Measurements from ENCODE around the gene CIITA. TPM values are rescaled to one million over a fixed set of nuclear protein-coding genes. Genes with fewer than 3 reads are reported as not detected.

The CIITA gene
- total RNA-seq, 4 donors from 2014 or later, result 27.7 to 107 (median 60.9) TPM

DNA sequence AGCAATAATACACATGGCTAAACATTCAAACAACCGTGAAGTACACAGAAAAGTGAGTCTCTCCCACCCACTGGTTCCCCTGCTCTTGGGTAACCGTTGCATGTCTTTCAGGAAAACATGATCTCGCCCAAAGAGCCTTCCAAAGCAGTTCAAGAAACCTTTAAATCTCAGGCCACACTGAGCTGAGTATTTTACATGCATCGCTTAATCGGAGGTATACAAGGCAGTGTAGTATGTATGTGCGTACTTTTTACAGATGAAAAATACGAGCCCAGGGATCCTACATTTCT is 66.0 kb downstream of the CIITA start:
- Histone ChIP-seq H3K27me3 (no peaks in the 10 kb centered on the region), H3K36me3 (no peaks in the 10 kb centered on the region), H3K4me1 (peaks cover 3 to 67% (median 30%) of the 10 kb centered on the region in 4 donors), H3K9me3 (no peaks in the 10 kb centered on the region), H3K27ac (peak overlapping the region in 3 of 4 donors; percentile 85 to 89 (median 87)), H3K4me3 (peak overlapping the region in 3 of 4 donors; percentile 90 to 93 (median 91))
- DNase-seq, result no peak
- no peak for TF ChIP-seq POLR2A (IDR thresholded peaks at IDR 0.05)
- TF ChIP-seq, protein P1, sequence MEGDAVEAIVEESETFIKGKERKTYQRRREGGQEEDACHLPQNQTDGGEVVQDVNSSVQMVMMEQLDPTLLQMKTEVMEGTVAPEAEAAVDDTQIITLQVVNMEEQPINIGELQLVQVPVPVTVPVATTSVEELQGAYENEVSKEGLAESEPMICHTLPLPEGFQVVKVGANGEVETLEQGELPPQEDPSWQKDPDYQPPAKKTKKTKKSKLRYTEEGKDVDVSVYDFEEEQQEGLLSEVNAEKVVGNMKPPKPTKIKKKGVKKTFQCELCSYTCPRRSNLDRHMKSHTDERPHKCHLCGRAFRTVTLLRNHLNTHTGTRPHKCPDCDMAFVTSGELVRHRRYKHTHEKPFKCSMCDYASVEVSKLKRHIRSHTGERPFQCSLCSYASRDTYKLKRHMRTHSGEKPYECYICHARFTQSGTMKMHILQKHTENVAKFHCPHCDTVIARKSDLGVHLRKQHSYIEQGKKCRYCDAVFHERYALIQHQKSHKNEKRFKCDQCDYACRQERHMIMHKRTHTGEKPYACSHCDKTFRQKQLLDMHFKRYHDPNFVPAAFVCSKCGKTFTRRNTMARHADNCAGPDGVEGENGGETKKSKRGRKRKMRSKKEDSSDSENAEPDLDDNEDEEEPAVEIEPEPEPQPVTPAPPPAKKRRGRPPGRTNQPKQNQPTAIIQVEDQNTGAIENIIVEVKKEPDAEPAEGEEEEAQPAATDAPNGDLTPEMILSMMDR (IDR thresholded peaks at IDR 0.05), result no peak

DNA sequence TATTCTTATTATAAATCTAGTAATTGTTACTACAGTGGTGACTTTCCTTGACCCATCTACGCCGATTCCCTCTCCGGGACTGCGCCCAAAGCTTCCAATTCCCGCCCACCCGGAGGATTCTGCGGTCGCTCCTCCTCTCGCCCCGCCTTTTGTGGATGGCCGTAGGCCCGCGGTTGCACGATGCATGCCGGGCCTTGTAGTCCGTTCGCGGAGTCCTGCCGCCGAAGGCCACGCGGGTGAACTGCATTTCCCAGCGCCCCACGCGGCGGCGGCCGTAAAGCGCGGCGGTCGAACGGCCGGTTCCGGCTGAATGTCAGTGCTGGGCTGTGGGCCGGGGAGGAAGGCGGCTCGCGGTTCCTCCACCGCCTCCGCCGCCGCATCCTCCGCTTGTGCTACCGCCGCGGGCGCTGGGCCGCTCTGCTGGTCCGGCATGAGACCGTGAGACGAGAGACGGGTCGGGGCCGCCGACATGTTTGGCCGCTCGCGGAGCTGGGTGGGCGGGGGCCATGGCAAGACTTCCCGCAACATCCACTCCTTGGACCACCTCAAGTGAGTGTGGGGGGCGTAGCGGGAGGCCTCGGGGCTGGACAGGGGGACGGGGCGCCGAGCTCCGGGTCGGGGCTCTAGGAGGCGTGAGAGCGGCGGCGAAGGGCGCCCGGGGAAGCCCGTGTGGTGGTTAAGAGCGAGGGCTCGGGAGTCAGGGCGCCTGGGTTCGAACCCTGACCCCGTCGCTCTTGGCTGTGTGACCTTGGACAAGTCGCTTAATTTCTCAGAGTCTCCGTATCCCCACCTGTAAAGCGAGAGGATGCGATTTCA is 67.5 kb downstream of the CIITA start, which contains the start of gene CLEC16A:
Gene CLEC16A, plus strand, starts transcription at position 316 of the 816 bp plus-strand sequence. Its CDS starts 154 bp downstream, at position 470.
- no peaks in the 10 kb centered on the region for H3K27me3 ChIP-seq
- no peaks in the 10 kb centered on the region for H3K36me3 ChIP-seq
- peaks cover 3 to 56% (median 20%) of the 10 kb centered on the region in 4 donors for H3K4me1 ChIP-seq
- peak; percentile 73 to 88 for TF ChIP-seq POLR2A (IDR thresholded peaks at IDR 0.05)
- TF ChIP-seq, protein P1 (IDR thresholded peaks at IDR 0.05), result peak in 5 of 6 experiments; percentile 12 to 43 (median 28)
- H3K4me3 ChIP-seq, result peak within 1 kb of the TSS; percentile 79 to 94 (median 91)
- peak within 1 kb of the TSS; percentile 79 to 89 (median 86) for H3K27ac ChIP-seq
- peak; percentile 94 to 99 (median 98) for DNase-seq
- no peaks in the 10 kb centered on the region for H3K9me3 ChIP-seq

DNA sequence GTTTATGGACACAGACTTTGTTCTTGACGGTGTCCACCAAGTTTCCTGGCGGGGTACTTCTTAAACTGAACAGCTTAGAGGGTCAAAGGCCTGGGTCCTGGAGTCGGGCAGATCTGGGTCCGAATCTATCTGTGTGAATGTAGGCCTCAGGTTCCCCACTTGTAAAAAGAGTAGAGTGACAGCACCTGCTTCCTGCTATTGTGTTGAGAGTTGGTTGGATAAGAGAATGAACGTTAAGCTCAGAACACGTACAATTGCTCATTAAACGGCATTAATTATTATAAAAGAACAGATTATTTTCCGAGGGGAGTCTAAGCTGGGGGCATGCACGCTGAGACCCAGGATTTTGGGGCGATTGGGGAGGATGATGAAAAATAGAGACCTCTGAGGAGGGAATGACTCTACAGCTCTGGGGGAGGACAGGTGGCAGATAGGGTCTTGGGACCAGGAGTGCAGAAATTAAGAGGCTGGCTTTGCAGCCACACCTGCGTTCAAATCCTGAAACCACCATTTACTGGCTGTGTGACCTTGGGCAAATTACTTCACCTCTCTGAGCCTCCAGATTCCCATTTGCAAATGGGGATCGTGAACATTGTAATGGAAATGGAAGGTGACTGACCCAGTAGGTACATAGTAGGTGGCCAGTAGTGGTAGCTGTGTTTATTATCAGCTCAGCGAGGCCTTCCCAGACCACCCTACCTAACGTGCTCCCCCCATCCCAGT is 68.2 kb downstream of the CIITA start:
- H3K4me1 ChIP-seq, result peaks cover 2 to 50% (median 18%) of the 10 kb centered on the region in 4 donors
- no peaks in the 10 kb centered on the region for H3K36me3 ChIP-seq
- TF ChIP-seq, protein P1 (IDR thresholded peaks at IDR 0.05), result no peak
- TF ChIP-seq POLR2A (IDR thresholded peaks at IDR 0.05), result no peak
- H3K4me3 ChIP-seq, result peak overlapping the region; percentile 79 to 94 (median 91)
- H3K9me3 ChIP-seq, result no peaks in the 10 kb centered on the region
- H3K27ac ChIP-seq, result peak overlapping the region in 2 of 4 donors; percentile 79 to 88
- no peaks in the 10 kb centered on the region for H3K27me3 ChIP-seq
- no peak for DNase-seq

DNA sequence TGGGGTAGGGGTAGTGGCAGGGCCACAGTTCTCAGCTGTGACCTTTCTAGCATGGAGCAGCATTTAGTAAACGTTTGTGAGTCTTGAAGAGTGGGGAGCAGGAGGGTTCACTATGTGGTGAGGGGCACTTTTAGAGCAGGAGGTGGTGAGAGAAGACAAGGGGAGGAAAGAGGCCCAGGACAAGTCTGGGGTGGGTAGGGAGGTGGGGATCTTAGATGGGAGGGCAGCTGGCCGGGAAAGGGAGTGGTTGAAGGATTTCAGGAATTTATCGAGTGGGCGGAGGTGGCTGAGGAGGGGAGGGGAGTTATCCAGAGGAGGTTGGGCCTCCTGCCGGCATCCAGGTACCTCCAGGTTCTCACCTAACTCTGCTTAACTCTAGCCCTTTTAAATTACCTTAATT is 69.3 kb downstream of the CIITA start:
- Histone ChIP-seq H3K36me3 (no peaks in the 10 kb centered on the region), H3K27ac (no peak overlapping the region), H3K4me3 (no peak overlapping the region), H3K9me3 (no peaks in the 10 kb centered on the region), H3K27me3 (no peaks in the 10 kb centered on the region), H3K4me1 (peaks cover 0 to 39% (median 11%) of the 10 kb centered on the region in 4 donors)
- no peak for DNase-seq
- TF ChIP-seq POLR2A (IDR thresholded peaks at IDR 0.05), result no peak
- TF ChIP-seq, protein P1 (IDR thresholded peaks at IDR 0.05), result no peak

- TF ChIP-seq, protein P1 (IDR thresholded peaks at IDR 0.05), result no peak
- TF ChIP-seq POLR2A (IDR thresholded peaks at IDR 0.05), result no peak
- no peaks in the 10 kb centered on the region for H3K36me3 ChIP-seq
- H3K4me1 ChIP-seq, result peaks cover 0 to 37% (median 11%) of the 10 kb centered on the region in 4 donors
Observed at GRCh38 chr16:10947211-10947787, 70.3 kb downstream of the CIITA start.

More at GRCh38 chr16:10947211-10947787, 70.3 kb downstream of the CIITA start:
- H3K27me3 ChIP-seq, result no peaks in the 10 kb centered on the region
- no peak for DNase-seq
- H3K27ac ChIP-seq, result no peak overlapping the region
- H3K9me3 ChIP-seq, result no peaks in the 10 kb centered on the region
- no peak overlapping the region for H3K4me3 ChIP-seq

All from Peyer's patch (tissue), 4 donors.